AG04449 (cell line): ENCODE measurements around the gene SORL1.

Source experiments
- CTCF ChIA-PET: fragments of 350-600 bp; formaldehyde crosslinking; extraction: SDS; loops from one replicate; lab custom pipeline; 2021; ENCODE audit warnings: antibody characterized with exemption; lab: Yijun Ruan, JAX
- POLR2A ChIA-PET: fragments of 400-600, 350-600 bp; formaldehyde crosslinking; extraction: SDS; loops from one replicate; lab custom pipeline; 2020; ENCODE audit warnings: antibody characterized with exemption, inconsistent platforms; lab: Yijun Ruan, JAX
- DNase-seq: peaks from one replicate; pipeline ENCODE4 v3.0.0-alpha.2; 2010; ENCODE audit warnings: low read depth, low spot score
- H3K4me3 ChIP-seq: 2 replicates; pipeline ENCODE4 v1.5.1; 2011; ENCODE audit warnings: low read depth, mild to moderate bottlenecking, control low read depth, low read length
- CTCF ChIP-seq: IDR thresholded peaks from one replicate; pipeline ENCODE4 v1.5.1; 2011; ENCODE audit warnings: mild to moderate bottlenecking, moderate library complexity, low read length, control low read depth, inconsistent platforms; ENCODE audit not compliant: insufficient read depth; ENCODE audit errors: missing control alignments

SORL1 gene

GRCh38 chr11:121538054-121538453 is 85.9 kb downstream of the SORL1 start:
- no peak overlapping the region for H3K4me3 ChIP-seq
- CTCF ChIA-PET = no interaction called here
- POLR2A ChIA-PET = no interaction called here
- no peak for DNase-seq
- TF ChIP-seq CTCF = no peak

- ChIA-PET POLR2A (no interaction called here), CTCF (interaction anchor here (0.7 kb wide), 1 partner anchor 11 kb away, joined by 3 read pairs; no protein-coding TSS in a partner anchor)
- DNase-seq = no peak
- no peak overlapping the region for H3K4me3 ChIP-seq
- TF ChIP-seq CTCF = no peak
These were observed 86.9 kb downstream of the SORL1 start for GRCh38 chr11:121539000-121539399.

DNA sequence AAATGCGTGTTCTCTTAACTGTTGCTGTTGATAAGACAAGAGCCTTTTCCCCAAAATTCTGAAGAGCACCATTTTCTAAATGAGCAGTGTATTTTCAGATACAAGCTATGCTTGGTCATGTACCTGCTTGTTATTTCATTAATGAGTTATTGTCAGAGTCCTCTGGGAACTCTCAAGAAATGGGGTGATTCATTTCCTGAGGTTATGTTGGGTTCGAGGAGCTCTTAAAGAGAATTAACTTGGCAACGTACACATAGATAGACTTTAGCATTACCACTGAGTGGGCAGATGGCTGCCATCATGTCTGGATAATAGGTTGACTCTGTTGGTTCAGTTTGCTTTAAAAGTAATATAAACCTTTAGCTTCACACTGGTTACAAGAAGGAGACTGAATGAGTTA is 88.5 kb downstream of the SORL1 start:
- no peak for TF ChIP-seq CTCF
- ChIA-PET CTCF (interaction anchor here (0.7 kb wide), 1 partner anchor 221 kb away, joined by 3 read pairs; no protein-coding TSS in a partner anchor), POLR2A (no interaction called here)
- no peak for DNase-seq
- no peak overlapping the region for H3K4me3 ChIP-seq

- TF ChIP-seq CTCF = no peak
- ChIA-PET POLR2A (no interaction called here), CTCF (no interaction called here)
- H3K4me3 ChIP-seq = no peak overlapping the region
- DNase-seq = no peak
These were observed 91.8 kb downstream of the SORL1 start for GRCh38 chr11:121543836-121544380.

- no peak for TF ChIP-seq CTCF
- CTCF ChIA-PET = no interaction called here
- no peak for DNase-seq
- H3K4me3 ChIP-seq = no peak overlapping the region
- POLR2A ChIA-PET = no interaction called here
These were observed 92.8 kb downstream of the SORL1 start for GRCh38 chr11:121544956-121545355.

DNA sequence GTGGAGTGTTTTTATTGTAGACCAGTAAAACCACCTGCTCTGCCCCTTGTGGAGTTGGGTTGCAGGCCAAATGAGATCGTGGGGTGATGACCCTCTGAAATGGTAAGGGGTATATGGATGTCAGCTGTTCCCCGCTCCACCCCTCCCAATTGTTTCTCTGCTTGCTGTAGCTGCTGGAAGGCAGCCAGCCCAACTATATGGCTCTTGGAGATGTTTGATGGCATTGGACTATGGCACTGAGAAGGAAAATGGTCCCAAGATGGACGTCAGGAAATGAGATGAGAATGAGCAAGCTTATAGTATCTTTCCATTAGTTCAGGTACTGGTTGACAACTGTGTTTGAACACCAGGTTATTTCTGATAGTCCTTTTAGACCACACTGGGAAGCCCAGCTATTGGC is 95.5 kb downstream of the SORL1 start:
- DNase-seq = no peak
- H3K4me3 ChIP-seq = no peak overlapping the region
- ChIA-PET CTCF (no interaction called here), POLR2A (no interaction called here)
- no peak for TF ChIP-seq CTCF
